ENCODE measurements around the gene LRRC75A. TPM values are rescaled to one million over a fixed set of nuclear protein-coding genes. Genes with fewer than 3 reads are reported as not detected.

LRRC75A gene
- total and polyA plus RNA-seq, 2 of the 13 experiments (the other 11 are each of a cell fraction or from before 2014, with no cell fraction given), result 0.03 TPM; not detected in 1

DNA sequence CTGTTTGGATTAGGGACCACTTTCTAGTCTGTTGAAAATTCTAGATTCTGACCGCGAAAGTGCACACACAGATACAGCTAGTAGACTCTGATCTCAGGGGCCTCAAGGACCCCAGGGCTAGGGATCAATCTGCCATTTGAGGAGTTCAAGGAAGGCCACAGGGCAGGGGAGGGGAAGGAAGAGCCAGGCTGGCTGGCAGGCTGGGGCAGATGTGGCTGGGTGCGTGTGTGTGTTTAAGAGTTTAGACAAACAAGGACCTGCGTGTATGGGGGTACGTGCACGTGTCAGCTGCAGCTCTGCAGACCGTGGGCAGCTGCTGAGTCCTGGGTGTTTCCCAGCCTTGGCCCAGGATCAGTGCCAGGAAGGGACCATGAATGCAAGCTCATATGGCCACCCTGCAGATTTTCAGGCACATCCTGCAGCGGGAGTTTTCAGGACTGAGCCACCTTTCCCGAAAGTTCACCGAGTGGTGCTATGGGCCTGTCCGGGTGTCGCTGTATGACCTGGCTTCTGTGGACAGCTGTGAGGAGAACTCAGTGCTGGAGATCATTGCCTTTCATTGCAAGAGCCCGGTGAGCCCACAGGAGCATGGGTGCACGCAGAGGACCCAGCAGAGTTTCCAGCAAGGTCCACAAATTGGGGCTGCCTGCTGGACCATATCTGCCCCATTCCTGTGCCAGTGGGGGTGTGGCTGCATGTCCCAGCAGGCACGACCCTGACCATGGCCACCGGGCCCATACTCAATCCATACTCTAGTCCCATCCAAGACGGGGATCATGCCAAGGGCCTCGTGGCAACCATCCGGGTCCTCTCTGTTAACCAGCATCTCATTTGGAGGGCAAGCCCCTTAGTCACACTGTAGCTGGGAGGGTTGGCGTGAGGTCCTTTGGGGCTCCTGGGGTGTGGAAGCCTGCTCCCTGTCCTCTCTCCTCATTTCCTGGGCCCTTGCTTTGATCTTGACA, 66.0 kb downstream of the LRRC75A start (continued):
- TF ChIP-seq EP300 (IDR thresholded peaks at IDR 0.05; ENCODE audit: low read depth in 2 of 2, low read length in 2 of 2) (peak in 1 of 2 experiments; percentile 63; a peak in 1 of 4 replicates), EP300 (CRISPR knock-in tag; IDR thresholded peaks at IDR 0.05; ENCODE audit: borderline replicate concordance) (0 out of 2 replicates have a peak, but pooled peaks have one; percentile 33), WIZ (CRISPR knock-in tag; IDR thresholded peaks at IDR 0.05) (no peak), MTF1 (CRISPR knock-in tag; IDR thresholded peaks at IDR 0.05) (no peak), SCMH1 (CRISPR knock-in tag; IDR thresholded peaks at IDR 0.05; ENCODE audit: borderline replicate concordance) (no peak), SNAI1 (CRISPR knock-in tag; IDR thresholded peaks at IDR 0.05; ENCODE audit: borderline replicate concordance) (no peak), SP2 (CRISPR knock-in tag; IDR thresholded peaks at IDR 0.05) (no peak), TARDBP (CRISPR knock-in tag; IDR thresholded peaks at IDR 0.05) (no peak), ZBTB8A (CRISPR knock-in tag; IDR thresholded peaks at IDR 0.05; ENCODE audit: borderline replicate concordance, low read depth) (no peak), ZNF296 (CRISPR knock-in tag; conservative IDR thresholded peaks at IDR 0.05) (0 out of 2 replicates have a peak, but pooled peaks have one; percentile 21), CCDC6 (CRISPR knock-in tag; IDR thresholded peaks at IDR 0.05) (no peak), MYNN (CRISPR knock-in tag; IDR thresholded peaks at IDR 0.05; ENCODE audit: low read depth) (no peak), SOX13 (IDR thresholded peaks at IDR 0.05) (no peak), SOX13 (CRISPR knock-in tag; conservative IDR thresholded peaks at IDR 0.05 in 1 of 2, IDR thresholded peaks at IDR 0.05 in 1 of 2) (peak in 1 of 2 experiments; percentile 56; a peak in 1 of 4 replicates), ZC3H13 (CRISPR knock-in tag; IDR thresholded peaks at IDR 0.05) (0 out of 2 replicates have a peak, but pooled peaks have one; percentile 32), RFX3 (CRISPR knock-in tag; IDR thresholded peaks at IDR 0.05) (no peak), BHLHE40 (IDR thresholded peaks at IDR 0.05; ENCODE audit: low read length) (peak; percentile 93), SOX6 (IDR thresholded peaks at IDR 0.05) (no peak), SOX6 (CRISPR knock-in tag; IDR thresholded peaks at IDR 0.05) (0 out of 2 replicates have a peak, but pooled peaks have one; percentile 66), PAWR (CRISPR knock-in tag; IDR thresholded peaks at IDR 0.05; ENCODE audit: borderline replicate concordance) (no peak)
- TF ChIP-seq, protein P1, sequence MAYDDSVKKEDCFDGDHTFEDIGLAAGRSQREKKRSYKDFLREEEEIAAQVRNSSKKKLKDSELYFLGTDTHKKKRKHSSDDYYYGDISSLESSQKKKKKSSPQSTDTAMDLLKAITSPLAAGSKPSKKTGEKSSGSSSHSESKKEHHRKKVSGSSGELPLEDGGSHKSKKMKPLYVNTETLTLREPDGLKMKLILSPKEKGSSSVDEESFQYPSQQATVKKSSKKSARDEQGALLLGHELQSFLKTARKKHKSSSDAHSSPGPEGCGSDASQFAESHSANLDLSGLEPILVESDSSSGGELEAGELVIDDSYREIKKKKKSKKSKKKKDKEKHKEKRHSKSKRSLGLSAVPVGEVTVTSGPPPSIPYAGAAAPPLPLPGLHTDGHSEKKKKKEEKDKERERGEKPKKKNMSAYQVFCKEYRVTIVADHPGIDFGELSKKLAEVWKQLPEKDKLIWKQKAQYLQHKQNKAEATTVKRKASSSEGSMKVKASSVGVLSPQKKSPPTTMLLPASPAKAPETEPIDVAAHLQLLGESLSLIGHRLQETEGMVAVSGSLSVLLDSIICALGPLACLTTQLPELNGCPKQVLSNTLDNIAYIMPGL (CRISPR knock-in tag; IDR thresholded peaks at IDR 0.05; ENCODE audit: borderline replicate concordance in 1 of 2, low read depth in 1 of 2), result no peak
- TF ChIP-seq, protein P2, sequence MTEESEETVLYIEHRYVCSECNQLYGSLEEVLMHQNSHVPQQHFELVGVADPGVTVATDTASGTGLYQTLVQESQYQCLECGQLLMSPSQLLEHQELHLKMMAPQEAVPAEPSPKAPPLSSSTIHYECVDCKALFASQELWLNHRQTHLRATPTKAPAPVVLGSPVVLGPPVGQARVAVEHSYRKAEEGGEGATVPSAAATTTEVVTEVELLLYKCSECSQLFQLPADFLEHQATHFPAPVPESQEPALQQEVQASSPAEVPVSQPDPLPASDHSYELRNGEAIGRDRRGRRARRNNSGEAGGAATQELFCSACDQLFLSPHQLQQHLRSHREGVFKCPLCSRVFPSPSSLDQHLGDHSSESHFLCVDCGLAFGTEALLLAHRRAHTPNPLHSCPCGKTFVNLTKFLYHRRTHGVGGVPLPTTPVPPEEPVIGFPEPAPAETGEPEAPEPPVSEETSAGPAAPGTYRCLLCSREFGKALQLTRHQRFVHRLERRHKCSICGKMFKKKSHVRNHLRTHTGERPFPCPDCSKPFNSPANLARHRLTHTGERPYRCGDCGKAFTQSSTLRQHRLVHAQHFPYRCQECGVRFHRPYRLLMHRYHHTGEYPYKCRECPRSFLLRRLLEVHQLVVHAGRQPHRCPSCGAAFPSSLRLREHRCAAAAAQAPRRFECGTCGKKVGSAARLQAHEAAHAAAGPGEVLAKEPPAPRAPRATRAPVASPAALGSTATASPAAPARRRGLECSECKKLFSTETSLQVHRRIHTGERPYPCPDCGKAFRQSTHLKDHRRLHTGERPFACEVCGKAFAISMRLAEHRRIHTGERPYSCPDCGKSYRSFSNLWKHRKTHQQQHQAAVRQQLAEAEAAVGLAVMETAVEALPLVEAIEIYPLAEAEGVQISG (CRISPR knock-in tag; IDR thresholded peaks at IDR 0.05), result peak; percentile 52
- TF ChIP-seq, protein P3, sequence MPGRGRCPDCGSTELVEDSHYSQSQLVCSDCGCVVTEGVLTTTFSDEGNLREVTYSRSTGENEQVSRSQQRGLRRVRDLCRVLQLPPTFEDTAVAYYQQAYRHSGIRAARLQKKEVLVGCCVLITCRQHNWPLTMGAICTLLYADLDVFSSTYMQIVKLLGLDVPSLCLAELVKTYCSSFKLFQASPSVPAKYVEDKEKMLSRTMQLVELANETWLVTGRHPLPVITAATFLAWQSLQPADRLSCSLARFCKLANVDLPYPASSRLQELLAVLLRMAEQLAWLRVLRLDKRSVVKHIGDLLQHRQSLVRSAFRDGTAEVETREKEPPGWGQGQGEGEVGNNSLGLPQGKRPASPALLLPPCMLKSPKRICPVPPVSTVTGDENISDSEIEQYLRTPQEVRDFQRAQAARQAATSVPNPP (CRISPR knock-in tag; IDR thresholded peaks at IDR 0.05), result no peak
